ENCODE measurements around the gene TMEM101. TPM values are rescaled to one million over a fixed set of nuclear protein-coding genes. Genes with fewer than 3 reads are reported as not detected.
"Not testable (repeated sequence)": the region's sequence is repeated elsewhere in the genome, so short reads cannot be mapped to it uniquely, and the experiment has no call there.

The TMEM101 gene
- total and polyA plus RNA-seq, 7 donors, result 14.1 to 42.9 (median 25.3) TPM

DNA sequence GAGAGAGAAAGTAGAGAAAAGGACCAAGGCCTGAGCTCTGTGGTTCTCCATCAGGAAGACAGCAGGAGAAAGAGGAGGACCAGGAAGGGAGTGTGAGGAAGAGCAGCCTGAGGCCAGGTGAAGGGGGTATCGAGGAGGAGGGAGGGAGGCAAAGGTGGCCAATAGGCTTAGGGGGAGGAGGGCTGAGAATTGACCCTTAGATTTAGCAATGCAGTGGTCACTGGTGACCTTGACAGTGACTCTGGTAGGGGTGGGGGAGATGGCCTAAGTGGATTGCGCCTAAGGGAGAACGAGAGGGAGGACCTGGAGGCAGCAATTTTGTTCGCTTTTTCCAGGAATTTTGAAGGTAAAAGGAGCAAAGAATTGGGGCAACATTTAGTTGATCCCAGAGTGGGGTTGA is 15.7 kb downstream of the TMEM101 start:
- intact Hi-C loops (cut with DNase I), result no loop called here
- peaks cover 0 to 9% (median 8%) of the 10 kb centered on the region in 4 donors for H3K4me1 ChIP-seq
- H3K27ac ChIP-seq, result no peak overlapping the region
- DNase-seq, result no peak
- no peaks in the 10 kb centered on the region for H3K36me3 ChIP-seq
- H3K9me3 ChIP-seq, result no peaks in the 10 kb centered on the region
- 84 to 91% methylated on average over 4 of the region's 4 CpGs for WGBS, 2 donors
- TF ChIP-seq EP300 (IDR thresholded peaks at IDR 0.05) (no peak), POLR2A (IDR thresholded peaks at IDR 0.05) (no peak), POLR2AphosphoS5 (IDR thresholded peaks at IDR 0.05) (no peak)
- TF ChIP-seq, protein P1, sequence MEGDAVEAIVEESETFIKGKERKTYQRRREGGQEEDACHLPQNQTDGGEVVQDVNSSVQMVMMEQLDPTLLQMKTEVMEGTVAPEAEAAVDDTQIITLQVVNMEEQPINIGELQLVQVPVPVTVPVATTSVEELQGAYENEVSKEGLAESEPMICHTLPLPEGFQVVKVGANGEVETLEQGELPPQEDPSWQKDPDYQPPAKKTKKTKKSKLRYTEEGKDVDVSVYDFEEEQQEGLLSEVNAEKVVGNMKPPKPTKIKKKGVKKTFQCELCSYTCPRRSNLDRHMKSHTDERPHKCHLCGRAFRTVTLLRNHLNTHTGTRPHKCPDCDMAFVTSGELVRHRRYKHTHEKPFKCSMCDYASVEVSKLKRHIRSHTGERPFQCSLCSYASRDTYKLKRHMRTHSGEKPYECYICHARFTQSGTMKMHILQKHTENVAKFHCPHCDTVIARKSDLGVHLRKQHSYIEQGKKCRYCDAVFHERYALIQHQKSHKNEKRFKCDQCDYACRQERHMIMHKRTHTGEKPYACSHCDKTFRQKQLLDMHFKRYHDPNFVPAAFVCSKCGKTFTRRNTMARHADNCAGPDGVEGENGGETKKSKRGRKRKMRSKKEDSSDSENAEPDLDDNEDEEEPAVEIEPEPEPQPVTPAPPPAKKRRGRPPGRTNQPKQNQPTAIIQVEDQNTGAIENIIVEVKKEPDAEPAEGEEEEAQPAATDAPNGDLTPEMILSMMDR (IDR thresholded peaks at IDR 0.05), result no peak
- H3K27me3 ChIP-seq, result peaks cover 3 to 24% (median 22%) of the 10 kb centered on the region in 3 donors
- H3K4me3 ChIP-seq, result no peak overlapping the region

DNA sequence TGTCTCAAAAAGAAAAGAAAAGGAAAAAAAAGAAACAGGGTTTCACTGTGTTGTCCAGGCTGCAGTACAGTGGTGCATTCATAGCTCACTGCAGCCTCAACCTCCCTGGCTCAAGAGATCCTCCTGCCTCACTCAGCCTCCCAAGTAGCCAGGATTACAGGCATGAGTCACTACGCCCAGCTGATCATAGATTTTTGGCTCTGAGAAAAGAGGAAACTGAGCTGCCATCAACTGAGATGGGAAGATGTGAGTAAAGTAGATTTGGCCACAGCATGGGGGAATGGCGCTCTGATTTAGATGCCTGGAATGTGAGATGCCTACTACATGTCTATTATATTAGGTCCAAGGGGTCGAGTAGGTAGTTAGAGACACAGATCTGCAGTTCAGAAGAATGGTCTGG is 16.2 kb downstream of the TMEM101 start:
- H3K27me3 ChIP-seq, result peaks cover 3 to 22% (median 19%) of the 10 kb centered on the region in 3 donors
- H3K4me1 ChIP-seq, result peaks cover 0 to 9% (median 8%) of the 10 kb centered on the region in 4 donors
- no peak overlapping the region for H3K27ac ChIP-seq
- 83 to 86% methylated on average over 3 of the region's 3 CpGs for WGBS, 2 donors
- no peak for DNase-seq
- no peaks in the 10 kb centered on the region for H3K36me3 ChIP-seq
- TF ChIP-seq EP300 (IDR thresholded peaks at IDR 0.05), result no peak
- TF ChIP-seq, protein P1 (IDR thresholded peaks at IDR 0.05), result no peak
- no peak for TF ChIP-seq POLR2A (IDR thresholded peaks at IDR 0.05)
- no peak for TF ChIP-seq POLR2AphosphoS5 (IDR thresholded peaks at IDR 0.05)
- no peaks in the 10 kb centered on the region for H3K9me3 ChIP-seq
- H3K4me3 ChIP-seq, result no peak overlapping the region
- intact Hi-C loops (cut with DNase I), result no loop called here

DNA sequence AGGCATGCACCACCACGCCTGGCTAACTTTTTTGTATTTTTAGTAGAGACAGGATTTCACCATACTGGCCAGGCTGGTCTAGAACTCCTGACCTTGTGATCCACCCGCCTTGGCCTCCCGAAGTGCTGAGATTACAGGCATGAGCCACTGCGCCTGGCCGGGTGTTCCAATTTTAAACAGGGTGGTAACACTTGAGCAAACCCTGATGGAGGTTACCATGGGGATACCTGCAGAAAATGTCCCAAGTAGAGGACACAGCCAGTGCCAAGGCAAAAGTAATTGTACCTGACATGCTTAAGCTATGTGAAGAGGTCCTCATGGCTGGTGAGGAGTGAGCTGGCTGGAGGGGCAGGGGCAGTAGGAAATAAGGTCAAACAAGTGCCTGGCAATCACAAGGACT is 17.6 kb downstream of the TMEM101 start:
- H3K4me1 ChIP-seq; H3K36me3 ChIP-seq; DNase-seq; H3K9me3 ChIP-seq; H3K27ac ChIP-seq; intact Hi-C loops (cut with DNase I); H3K4me3 ChIP-seq: not testable (repeated sequence)
- H3K27me3 ChIP-seq, result peaks cover 3 to 22% (median 8%) of the 10 kb centered on the region in 3 donors
- WGBS, 2 donors, result 85 to 88% methylated on average over 5 of the region's 5 CpGs

DNA sequence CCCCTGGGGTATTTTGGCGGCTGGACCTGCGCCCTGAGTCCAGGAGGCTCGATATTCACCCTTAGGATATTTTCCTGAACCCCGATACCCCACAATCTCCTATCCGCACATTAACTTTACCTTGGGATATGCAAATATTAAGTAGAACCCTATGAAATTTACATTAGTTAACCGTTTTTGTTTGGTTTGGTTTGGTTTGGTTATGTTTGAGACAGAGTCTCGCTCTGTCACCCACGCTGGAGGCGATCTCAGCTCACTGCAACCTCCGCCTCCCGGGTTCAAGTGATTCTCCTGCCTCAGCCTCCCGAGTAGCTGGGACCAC is 19.7 kb downstream of the TMEM101 start:
- intact Hi-C loops (cut with DNase I), result loop anchor here (1.0 to 2.0 kb wide), 2 partner anchors 51 to 116 kb away; no protein-coding TSS in a partner anchor
- no peak overlapping the region for H3K4me3 ChIP-seq

DNA sequence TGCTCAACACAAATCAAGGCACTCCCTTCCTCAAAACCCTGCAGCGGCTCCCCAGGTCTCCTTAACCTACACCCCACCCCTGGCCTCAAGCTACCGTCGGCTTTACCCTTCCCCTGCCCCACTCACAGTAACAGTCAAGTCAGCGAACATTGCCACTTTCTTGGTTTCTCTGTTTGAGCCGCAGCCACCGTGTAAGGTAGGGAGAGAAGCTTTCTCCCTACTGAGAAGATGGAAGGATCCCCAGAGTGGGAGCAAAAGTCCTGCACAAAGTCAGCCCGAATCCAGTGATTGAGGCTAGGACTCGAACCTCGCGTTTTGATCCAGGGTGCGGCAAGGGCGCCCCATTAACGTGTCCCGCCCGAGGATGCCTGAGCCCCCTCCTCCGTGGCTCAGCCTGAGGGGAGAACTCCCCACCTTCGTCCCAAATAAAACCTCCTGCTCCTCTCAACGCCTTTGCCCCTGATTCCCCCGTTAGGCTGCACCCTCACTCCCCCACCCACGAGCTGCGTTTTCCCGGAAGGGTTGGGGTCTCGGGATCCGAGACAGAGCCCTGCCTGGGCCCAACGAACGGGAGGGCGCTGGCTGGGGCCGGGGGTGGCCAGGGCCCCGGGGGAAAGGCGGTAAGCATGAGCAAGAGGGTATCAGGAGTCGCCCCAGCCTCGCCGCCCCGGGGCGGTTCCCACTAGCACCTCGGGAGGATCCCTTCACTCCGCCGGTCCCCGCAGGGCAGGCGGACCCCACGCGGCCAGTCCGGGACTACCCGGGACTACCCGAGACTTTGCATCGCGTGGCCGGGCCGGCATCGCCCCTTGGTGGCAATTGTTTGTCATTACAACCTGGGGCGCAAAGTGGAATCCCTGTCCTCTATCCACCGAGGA is 20.3 kb downstream of the TMEM101 start:
- Histone ChIP-seq H3K4me1 (peaks cover 0 to 9% (median 8%) of the 10 kb centered on the region in 4 donors), H3K36me3 (no peaks in the 10 kb centered on the region), H3K27ac (no peak overlapping the region), H3K4me3 (peak overlapping the region in 3 of 4 donors; percentile 16 to 35 (median 32)), H3K27me3 (peaks cover 0 to 22% (median 3%) of the 10 kb centered on the region in 3 donors), H3K9me3 (no peaks in the 10 kb centered on the region)
- intact Hi-C loops (cut with DNase I), result loop anchor here (1.0 to 2.0 kb wide), 2 partner anchors 50 to 116 kb away; no protein-coding TSS in a partner anchor
- 9% methylated on average over 52 of the region's 52 CpGs for WGBS, 2 donors
- peak; percentile 83 for DNase-seq
- TF ChIP-seq, protein P1 (IDR thresholded peaks at IDR 0.05), result peak; percentile 72 to 85 (median 76)
- no peak for TF ChIP-seq EP300 (IDR thresholded peaks at IDR 0.05)

More for the DNA sequence above, 19.7 kb downstream of the TMEM101 start:
- H3K36me3 ChIP-seq, result no peaks in the 10 kb centered on the region
- peaks cover 0 to 9% (median 8%) of the 10 kb centered on the region in 4 donors for H3K4me1 ChIP-seq
- 16 to 21% methylated on average over 12 of the region's 12 CpGs for WGBS, 2 donors
- DNase-seq, result no peak
- no peaks in the 10 kb centered on the region for H3K9me3 ChIP-seq
- TF ChIP-seq EP300 (IDR thresholded peaks at IDR 0.05) (no peak), POLR2A (IDR thresholded peaks at IDR 0.05) (no peak), POLR2AphosphoS5 (IDR thresholded peaks at IDR 0.05) (no peak)
- TF ChIP-seq, protein P1 (IDR thresholded peaks at IDR 0.05), result no peak
- peaks cover 0 to 22% (median 3%) of the 10 kb centered on the region in 3 donors for H3K27me3 ChIP-seq
- no peak overlapping the region for H3K27ac ChIP-seq
